ENCODE measurements around the gene PPIL6.

PPIL6 gene

GRCh38 chr6:109477725-109478124 is 37.3 kb upstream of the PPIL6 start:
- H3K9me3 ChIP-seq (ENCODE audit: severe bottlenecking) = no peaks in the 10 kb centered on the region
- H3K27me3 ChIP-seq (ENCODE audit: insufficient read depth, low read depth, severe bottlenecking) = no peaks in the 10 kb centered on the region
- DNase-seq = no peak
- TF ChIP-seq, protein P1, sequence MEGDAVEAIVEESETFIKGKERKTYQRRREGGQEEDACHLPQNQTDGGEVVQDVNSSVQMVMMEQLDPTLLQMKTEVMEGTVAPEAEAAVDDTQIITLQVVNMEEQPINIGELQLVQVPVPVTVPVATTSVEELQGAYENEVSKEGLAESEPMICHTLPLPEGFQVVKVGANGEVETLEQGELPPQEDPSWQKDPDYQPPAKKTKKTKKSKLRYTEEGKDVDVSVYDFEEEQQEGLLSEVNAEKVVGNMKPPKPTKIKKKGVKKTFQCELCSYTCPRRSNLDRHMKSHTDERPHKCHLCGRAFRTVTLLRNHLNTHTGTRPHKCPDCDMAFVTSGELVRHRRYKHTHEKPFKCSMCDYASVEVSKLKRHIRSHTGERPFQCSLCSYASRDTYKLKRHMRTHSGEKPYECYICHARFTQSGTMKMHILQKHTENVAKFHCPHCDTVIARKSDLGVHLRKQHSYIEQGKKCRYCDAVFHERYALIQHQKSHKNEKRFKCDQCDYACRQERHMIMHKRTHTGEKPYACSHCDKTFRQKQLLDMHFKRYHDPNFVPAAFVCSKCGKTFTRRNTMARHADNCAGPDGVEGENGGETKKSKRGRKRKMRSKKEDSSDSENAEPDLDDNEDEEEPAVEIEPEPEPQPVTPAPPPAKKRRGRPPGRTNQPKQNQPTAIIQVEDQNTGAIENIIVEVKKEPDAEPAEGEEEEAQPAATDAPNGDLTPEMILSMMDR (IDR thresholded peaks at IDR 0.05; ENCODE audit: low read depth, low read length) = no peak
- H3K4me3 ChIP-seq (ENCODE audit: low read depth, low read length) = no peak overlapping the region
- peaks cover 80% of the 10 kb centered on the region for H3K36me3 ChIP-seq
- H3K27ac ChIP-seq = no peak overlapping the region

DNA sequence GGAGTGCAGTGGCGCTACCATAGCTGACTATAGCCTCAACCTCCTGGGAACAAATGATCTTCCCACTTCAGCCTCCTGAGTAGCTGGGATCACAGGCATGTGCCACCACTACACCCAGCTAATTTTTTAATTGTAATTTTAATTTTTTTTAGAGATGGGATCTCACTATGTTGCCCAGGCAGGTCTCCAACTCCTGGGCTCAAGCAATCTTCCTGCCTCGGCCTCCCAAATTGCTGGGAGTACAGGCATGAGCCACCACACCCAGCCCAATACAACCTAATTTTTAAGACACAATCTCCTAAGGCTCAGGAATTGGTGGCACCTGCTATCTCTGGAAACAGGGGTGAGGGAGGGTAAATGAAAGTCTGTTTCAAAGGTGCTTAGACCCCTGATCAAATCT is 36.8 kb upstream of the PPIL6 start:
- peaks cover 85% of the 10 kb centered on the region for H3K36me3 ChIP-seq
- no peak overlapping the region for H3K27ac ChIP-seq
- DNase-seq = no peak
- TF ChIP-seq, protein P1 (IDR thresholded peaks at IDR 0.05; ENCODE audit: low read depth, low read length) = no peak
- H3K27me3 ChIP-seq (ENCODE audit: insufficient read depth, low read depth, severe bottlenecking) = no peaks in the 10 kb centered on the region
- no peaks in the 10 kb centered on the region for H3K9me3 ChIP-seq (ENCODE audit: severe bottlenecking)
- no peak overlapping the region for H3K4me3 ChIP-seq (ENCODE audit: low read depth, low read length)

- TF ChIP-seq, protein P1 (IDR thresholded peaks at IDR 0.05; ENCODE audit: low read depth, low read length) = no peak
- Histone ChIP-seq H3K36me3 (peaks cover 84% of the 10 kb centered on the region), H3K4me3 (ENCODE audit: low read depth, low read length) (no peak overlapping the region)
These were observed 35.2 kb upstream of the PPIL6 start for GRCh38 chr6:109475625-109476024.

GRCh38 chr6:109474995-109475394 is 34.6 kb upstream of the PPIL6 start:
- peaks cover 81% of the 10 kb centered on the region for H3K36me3 ChIP-seq
- H3K4me3 ChIP-seq (ENCODE audit: low read depth, low read length) = no peak overlapping the region
- no peaks in the 10 kb centered on the region for H3K27me3 ChIP-seq (ENCODE audit: insufficient read depth, low read depth, severe bottlenecking)
- TF ChIP-seq, protein P1 (IDR thresholded peaks at IDR 0.05; ENCODE audit: low read depth, low read length) = no peak
- no peak overlapping the region for H3K27ac ChIP-seq
- no peak for DNase-seq
- H3K9me3 ChIP-seq (ENCODE audit: severe bottlenecking) = no peaks in the 10 kb centered on the region

More at GRCh38 chr6:109475625-109476024, 35.2 kb upstream of the PPIL6 start:
- Histone ChIP-seq H3K27me3 (ENCODE audit: insufficient read depth, low read depth, severe bottlenecking) (no peaks in the 10 kb centered on the region), H3K27ac (no peak overlapping the region), H3K9me3 (ENCODE audit: severe bottlenecking) (no peaks in the 10 kb centered on the region)
- DNase-seq = no peak

- TF ChIP-seq, protein P1 (IDR thresholded peaks at IDR 0.05; ENCODE audit: low read depth, low read length) = no peak
- DNase-seq = no peak
- Histone ChIP-seq H3K27me3 (ENCODE audit: insufficient read depth, low read depth, severe bottlenecking) (no peaks in the 10 kb centered on the region), H3K9me3 (ENCODE audit: severe bottlenecking) (no peaks in the 10 kb centered on the region), H3K27ac (no peak overlapping the region), H3K36me3 (peaks cover 71% of the 10 kb centered on the region), H3K4me3 (ENCODE audit: low read depth, low read length) (no peak overlapping the region)
These were observed 32.7 kb upstream of the PPIL6 start for GRCh38 chr6:109473120-109473519.
